AG08396 (cell line): ENCODE results near the gene AMER1.

Source experiments
- DNase-seq: peaks from one replicate; pipeline ENCODE4 v3.0.0; 2012; ENCODE audit warnings: low spot score, mixed read lengths

The AMER1 gene

DNA sequence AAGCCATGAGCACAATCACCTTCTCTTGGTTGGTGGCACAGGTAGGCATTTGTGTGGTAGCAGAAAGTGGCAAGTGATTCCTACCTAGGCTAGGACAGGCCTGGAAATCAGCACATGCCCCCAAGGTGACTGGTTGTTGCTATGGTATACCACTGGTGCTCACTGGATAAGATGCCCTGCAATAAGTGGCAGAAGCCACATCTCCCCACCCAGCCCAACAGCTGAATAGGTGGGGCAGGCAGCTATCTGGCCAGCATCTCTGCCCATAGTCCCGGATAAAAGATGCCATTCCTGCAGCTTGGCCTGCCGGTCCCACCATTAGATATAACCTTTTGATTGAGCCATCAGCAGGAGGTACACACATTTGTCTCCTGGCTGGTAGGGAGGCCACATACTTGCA is 21.1 kb downstream of the AMER1 start:
- DNase-seq: no peak

DNA sequence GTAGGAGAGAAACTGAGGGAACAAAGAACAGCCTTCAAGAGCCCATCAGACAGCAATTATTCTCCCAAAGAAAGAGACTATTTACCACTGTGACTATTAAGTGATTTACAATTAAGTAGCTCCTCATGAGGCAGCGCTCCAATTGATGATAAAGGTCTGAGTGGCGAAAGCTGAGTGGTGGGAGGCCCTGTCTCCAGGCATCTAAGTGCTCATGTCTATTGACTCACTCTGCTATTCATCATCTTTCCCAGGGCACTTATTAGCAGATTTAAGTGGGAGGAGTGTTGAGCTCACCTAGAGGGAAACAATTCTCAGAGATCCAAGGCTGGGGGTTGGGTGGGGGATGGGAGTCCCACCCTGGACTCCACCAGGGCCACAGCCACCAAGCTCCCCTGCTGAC is 23.3 kb downstream of the AMER1 start:
- DNase-seq: no peak

DNA sequence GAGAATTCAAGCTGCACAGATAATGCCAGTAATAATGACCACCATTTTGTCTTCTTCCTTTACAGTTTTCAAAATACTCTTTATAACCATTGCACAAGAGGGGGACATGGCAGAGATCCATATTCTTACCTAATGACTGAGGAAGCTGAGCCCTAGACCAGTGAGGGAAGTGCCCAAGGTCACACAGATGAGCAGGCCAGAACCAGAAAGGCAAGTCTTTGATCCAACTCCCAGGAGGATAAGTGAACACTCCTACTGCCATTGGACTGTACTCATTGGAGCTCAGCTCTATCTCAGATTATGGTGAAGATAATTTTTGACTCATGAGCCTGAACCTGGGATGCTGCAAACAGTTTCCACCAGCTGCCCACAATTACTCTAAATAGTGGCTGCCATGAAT is 28.6 kb downstream of the AMER1 start:
- no peak for DNase-seq

DNA sequence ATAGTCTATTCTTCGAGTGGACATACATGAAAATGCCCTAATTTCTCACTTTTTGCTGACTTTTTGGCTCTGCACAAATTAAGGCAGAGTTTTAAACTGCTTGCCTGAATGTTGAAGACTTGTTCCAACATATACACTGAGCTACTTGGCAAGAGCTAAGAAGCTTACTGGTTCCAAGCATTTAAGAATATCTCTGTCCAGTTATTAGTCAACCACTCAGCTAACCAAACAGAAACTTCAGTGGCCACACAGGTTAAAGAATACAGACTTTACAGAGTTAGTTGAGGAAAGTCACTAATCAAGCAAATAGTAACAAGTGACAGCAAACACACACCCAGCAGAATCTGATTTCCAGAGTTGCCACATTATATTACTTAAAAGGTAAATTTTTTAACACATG is 35.5 kb downstream of the AMER1 start:
- no peak for DNase-seq

DNA sequence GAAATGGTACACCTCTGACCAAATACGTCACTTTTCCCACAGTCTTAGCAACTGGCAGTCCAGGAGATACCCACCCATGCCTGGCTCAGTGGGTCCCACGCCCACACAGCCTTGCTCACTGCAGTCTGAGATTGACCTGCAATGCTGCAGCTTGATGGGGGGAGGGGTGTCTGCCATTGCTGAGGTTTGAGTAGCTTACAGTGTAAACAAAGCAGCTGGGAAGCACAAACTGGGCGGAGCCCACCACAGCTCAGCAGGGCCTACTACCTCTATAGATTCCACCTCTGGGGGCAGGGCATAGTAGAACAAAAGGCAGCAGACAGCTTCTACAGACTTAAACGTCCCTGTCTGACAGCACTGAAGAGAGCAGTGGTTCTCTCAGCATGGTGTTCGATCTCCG is 52.7 kb downstream of the AMER1 start:
- DNase-seq: no peak

DNA sequence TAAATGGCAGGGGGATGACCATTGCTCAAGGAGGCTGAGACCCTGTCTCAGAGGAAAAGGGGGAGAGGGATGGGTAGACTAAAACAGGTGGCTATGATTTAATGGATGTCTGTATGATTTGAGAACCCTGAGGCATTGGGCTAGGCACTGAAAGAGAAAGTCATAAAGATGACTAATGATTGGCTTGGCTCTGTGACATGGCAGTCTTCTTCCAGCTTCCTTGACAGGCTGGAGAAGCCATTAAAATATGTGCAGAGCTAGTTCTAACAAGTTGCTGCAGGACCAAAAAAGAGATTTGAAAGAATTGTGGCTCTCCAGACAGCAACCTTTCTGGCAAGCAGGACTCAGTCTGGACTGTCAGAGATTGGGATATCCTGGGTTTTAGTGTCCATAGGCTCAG is 53.6 kb downstream of the AMER1 start:
- no peak for DNase-seq

DNA sequence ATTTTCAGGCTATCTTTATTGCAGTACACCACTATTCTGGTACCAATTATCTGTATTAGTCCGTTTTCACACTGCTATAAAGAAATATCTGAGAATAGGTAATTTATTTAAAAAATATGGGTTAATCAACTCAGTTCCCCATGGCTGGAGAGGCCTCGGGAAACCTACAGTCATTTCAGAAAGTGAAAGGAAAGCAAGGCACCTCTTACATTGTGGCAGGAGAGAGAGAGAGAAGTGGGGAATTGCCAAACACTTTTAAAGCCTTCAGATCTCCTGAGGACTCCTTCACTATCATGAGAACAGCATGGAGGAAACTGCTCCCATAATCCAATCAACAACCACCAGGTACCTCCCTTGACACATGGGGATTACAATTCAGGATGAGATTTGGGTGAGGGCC is 54.7 kb downstream of the AMER1 start:
- no peak for DNase-seq
